ENCODE measurements around the gene SLC6A19.

DNA sequence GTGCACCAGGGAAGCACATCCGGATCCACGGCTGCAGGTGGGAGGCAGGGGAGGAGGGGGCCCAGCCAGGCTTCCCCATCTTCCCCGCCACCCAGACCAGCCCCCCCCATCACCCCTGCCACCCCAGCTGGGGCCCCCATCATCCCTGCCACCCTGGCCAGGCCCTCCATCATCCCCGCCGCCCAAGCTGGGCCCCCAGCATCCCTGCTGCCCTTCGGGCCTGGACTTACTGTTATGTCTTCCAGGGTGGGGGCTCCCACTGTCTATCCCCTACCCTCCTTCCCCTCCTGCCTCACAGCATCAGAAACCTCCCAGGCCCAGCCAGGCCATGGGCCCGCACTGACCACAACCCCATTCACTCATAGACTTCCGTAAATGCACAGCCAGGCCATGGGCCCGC is 51.3 kb downstream of the SLC6A19 start:
- no peak for TF ChIP-seq POLR2A (IDR thresholded peaks at IDR 0.05)
- TF ChIP-seq, protein P1, sequence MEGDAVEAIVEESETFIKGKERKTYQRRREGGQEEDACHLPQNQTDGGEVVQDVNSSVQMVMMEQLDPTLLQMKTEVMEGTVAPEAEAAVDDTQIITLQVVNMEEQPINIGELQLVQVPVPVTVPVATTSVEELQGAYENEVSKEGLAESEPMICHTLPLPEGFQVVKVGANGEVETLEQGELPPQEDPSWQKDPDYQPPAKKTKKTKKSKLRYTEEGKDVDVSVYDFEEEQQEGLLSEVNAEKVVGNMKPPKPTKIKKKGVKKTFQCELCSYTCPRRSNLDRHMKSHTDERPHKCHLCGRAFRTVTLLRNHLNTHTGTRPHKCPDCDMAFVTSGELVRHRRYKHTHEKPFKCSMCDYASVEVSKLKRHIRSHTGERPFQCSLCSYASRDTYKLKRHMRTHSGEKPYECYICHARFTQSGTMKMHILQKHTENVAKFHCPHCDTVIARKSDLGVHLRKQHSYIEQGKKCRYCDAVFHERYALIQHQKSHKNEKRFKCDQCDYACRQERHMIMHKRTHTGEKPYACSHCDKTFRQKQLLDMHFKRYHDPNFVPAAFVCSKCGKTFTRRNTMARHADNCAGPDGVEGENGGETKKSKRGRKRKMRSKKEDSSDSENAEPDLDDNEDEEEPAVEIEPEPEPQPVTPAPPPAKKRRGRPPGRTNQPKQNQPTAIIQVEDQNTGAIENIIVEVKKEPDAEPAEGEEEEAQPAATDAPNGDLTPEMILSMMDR (IDR thresholded peaks at IDR 0.05): no peak

All from Peyer's patch (tissue), 4 donors.